Left cardiac atrium (tissue), 4 donors: ENCODE measurements around the gene MCC. TPM values are rescaled to one million over a fixed set of nuclear protein-coding genes. Genes with fewer than 3 reads are reported as not detected.

Experiments
- ATAC-seq, 2 donors: fragments of 200-7000 bp; cut with Tn5 transposase; one replicate each; pipeline ENCODE4 v1.9.1; 2020; ENCODE audit warnings: mild to moderate bottlenecking in 2 of 2, moderate library complexity in 2 of 2
- DNase-seq: peaks from one replicate; pipeline ENCODE4 v3.0.0-alpha.2; 2020
- intact Hi-C, 2 donors: fragments of 100-400 bp; cut with DNase I; formaldehyde crosslinking; loops; one replicate each; pipeline versions ENCODE4 v1.14.1 to v1.15.1; 2022 to 2023
- total RNA-seq, 2 donors: library from RNA; stranded (reverse); fragmentation: NEBNext Ultra II Directional; extraction: Animal tissue kit (Norgen Biotek cat#: 25700); gene quantifications; one replicate each; pipeline ENCODE4 v1.2.1, GENCODE V29; 2021
- donor health status: DM: no; HTN: yes; CAD: no.
- donor health status: DM: no; HTN: yes; CAD: no; lungs with severe emphysema.
- donor health status: DM: yes; HTN: yes; CAD: no.
- donor health status: Dilated cardiomyopathy.

Gene MCC
- total RNA-seq, 2 donors from 2014 or later: 18.2 to 28.6 TPM

DNA sequence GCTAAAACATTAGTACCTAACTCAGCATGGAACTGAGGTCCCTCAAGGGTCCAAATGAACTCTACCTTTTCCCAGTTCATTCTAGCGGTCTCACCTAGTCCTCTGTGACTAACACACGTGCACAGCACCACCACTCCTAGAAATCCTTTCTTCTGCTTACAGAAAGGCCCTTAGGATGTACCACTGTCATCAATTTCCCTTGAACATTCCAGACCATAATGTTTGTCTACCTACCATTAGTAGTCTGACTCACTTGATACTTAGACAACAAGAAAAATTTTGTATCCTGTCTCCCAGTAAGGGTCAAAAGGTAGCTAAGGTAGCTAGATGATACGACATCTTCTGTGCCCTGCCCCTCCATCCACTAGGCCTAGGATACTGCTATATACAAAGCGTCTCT is 220.0 kb downstream of the MCC start:
- intact Hi-C loops: no loop called here
- ATAC-seq (no peak), DNase-seq (no peak)

GRCh38 chr5:113267361-113267900 is 220.8 kb downstream of the MCC start:
- ATAC-seq (no peak), DNase-seq (no peak)
- intact Hi-C loops: no loop called here

DNA sequence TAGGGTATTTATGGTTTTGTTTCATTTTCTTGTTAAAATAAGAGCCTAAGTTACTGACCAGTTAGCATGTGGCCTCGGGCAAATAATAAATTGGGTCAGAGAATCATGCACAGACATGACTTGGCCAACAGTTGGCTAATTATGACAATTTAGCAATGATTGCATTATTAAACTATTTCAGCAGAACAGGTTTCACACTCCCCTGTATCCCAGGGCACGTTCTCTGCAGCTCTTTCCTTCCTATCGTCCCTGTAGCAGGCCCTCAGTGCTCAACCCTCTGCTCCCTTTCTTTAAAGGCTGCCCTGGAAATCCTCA is 221.4 kb downstream of the MCC start:
- intact Hi-C loops: no loop called here
- ATAC-seq: peak; percentile 29 to 80
- DNase-seq: no peak

DNA sequence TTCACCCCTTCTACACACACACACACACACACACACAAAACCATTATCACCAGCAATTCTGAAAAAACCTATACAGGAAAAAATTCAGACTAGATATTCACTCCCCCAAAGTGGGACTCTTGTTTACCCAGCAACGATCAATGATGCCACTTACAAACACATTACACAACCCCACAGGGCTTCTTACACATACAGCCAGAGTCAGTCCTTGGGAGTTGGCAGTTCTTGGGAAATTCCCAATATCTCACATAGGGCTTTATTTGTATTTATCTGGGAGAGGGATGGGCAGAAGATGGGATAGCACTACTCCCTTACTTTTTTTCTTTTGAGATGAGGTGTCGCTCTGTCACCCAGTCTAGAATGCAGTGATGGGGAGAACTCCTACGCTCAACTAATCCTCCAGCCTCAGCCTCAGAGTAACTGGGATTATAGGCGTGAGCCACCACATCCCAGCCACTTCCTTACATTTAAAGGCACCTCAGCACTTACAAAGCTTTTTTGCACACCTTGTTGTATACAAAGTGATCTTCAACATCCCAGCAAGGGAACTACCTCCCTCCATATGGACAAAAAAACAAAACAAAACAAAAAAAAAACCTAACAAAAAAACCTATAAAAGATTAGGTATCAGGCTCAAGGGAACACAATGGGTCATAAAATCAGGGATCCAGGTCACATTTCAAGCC is 221.9 kb downstream of the MCC start:
- peak; percentile 25 to 48 for ATAC-seq
- intact Hi-C loops: no loop called here
- no peak for DNase-seq

DNA sequence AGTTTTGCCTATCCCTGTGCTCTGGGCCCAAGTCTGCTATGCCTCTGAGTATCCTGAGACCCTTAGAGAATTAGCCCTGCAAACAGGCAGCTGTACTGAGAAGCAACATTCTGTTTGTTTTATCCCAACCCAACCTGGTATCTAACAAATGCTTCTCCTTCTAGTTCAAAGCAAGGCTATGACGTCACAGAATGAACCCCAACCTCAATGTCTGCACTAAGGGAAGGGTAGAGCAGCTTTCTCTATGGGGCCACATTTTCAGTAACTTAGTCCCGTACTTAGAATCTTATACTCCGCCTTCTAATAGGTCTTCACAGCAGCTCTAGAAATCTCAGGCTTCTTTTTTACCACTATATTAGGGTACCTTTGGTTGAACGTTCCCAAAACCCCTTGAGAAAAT is 223.1 kb downstream of the MCC start:
- intact Hi-C loops: no loop called here
- DNase-seq: no peak
- ATAC-seq: no peak

GRCh38 chr5:113264046-113264445 is 224.2 kb downstream of the MCC start:
- no peak for ATAC-seq

DNA sequence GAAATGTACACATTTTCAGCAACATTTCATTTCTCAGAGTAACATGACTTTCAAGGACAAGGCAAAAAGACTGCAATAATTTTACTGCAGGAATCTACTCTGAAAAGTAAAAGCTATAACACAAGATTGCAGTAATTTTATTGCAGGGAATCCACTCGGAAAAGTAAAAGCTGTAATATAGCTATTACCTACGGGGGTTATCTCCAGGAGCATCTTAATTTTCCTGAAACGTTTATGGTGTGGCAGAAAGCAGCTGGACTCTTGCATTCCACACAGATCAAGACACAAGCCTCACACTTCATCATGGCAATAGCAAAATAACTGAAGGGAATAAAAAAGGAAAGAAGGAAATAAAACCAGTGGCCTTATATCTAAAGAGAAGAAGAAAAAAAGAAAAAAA is 224.7 kb downstream of the MCC start:
- DNase-seq (no peak), ATAC-seq (no peak)
- intact Hi-C loops: no loop called here

More at GRCh38 chr5:113264046-113264445, 224.2 kb downstream of the MCC start:
- DNase-seq: no peak
- intact Hi-C loops: no loop called here

DNA sequence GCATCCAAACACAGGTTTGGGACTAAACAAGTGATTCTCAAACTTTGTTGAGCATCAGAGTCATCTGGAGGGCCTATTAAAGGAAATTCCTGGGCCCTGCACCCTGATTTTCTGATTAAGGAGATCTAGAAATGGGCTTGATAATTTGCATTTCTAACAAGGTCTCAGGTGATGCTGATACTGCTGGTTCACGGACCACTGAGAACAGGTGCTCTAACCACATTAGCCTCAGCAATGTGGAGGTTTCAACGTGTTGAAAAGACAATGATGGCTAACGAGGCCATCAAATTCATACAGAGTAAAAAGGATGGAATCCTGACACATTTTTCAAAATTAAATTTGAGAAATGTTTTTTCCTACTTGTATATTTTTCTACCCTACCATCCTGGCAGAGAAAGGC is 225.6 kb downstream of the MCC start:
- no peak for ATAC-seq
- no peak for DNase-seq
- intact Hi-C loops: no loop called here

DNA sequence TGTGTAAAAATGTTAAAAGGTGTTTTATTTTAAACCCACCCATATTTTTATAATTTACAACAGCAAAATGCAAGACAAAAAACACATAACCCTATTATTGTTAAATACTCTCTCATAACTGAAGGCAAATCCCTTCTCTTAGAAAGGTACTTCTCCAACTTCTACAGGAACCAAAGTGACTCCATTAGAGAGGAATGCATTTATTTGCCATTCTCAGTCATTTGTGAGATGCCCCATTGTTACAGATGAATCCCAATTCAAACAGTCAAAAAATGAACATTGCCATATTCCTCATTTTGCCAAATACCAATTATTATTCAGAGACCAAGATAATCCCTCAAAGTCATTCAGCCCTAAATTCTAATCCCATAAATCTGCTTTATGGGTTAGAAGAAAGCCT is 229.2 kb downstream of the MCC start:
- no peak for ATAC-seq
- no peak for DNase-seq
- intact Hi-C loops: no loop called here

DNA sequence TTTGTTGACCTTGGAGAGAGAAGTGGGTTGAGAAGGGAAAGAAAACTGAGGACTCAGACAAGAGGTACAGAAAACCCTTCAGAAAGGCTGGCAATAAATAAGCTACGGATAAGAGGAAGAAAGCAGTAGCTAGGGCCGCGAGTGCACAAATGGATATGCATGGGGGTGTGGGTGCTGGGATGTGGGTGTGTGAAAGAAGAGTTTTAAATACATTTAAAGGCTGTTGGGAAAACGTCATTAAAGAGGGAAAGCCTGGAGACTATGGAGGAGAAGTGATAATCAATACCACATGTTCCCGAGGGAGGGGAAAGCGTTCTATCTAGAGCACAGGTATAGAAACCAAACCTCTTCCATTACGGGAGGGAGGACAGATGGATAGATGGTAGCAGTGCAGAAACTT is 230.7 kb downstream of the MCC start:
- ATAC-seq: no peak
- no peak for DNase-seq
- intact Hi-C loops: no loop called here

DNA sequence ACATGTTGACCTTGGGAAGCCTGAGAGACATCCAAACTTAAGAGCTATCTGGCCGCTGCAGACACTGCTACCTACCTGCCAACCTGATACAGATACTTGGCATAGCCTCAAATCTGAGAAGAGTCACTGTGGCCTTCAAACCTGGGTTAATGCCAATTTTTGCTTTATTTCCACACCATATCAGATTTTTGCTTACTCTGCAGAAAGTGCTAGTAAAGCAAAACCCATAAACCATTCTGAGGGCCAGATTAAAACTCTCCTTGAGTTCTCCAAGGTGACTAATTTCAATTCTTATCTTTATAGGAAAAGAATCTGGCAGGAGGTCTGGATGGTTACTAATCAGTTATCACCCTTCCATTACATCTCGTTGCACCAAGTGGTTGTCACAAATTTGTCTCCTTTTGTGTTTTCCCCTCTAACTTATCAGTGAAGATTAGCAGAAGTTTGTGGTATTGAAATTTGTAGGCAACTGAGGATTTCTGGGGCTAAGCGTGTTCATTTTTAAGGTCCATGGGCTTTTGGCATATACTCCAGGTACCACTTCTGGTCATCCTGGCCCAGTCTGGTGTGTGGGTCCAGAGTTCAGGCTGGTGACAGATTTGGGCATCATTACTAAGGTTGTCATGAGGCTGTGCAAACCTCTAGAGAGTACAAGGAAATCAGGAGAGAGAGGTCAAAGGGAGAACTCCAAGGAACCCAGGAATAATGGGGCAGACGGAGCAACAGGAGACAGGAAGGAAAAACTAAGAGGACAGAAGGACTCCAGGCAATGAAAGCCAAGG is 231.4 kb downstream of the MCC start:
- ATAC-seq (peak; percentile 48 to 64), DNase-seq (no peak)
- intact Hi-C loops: no loop called here

DNA sequence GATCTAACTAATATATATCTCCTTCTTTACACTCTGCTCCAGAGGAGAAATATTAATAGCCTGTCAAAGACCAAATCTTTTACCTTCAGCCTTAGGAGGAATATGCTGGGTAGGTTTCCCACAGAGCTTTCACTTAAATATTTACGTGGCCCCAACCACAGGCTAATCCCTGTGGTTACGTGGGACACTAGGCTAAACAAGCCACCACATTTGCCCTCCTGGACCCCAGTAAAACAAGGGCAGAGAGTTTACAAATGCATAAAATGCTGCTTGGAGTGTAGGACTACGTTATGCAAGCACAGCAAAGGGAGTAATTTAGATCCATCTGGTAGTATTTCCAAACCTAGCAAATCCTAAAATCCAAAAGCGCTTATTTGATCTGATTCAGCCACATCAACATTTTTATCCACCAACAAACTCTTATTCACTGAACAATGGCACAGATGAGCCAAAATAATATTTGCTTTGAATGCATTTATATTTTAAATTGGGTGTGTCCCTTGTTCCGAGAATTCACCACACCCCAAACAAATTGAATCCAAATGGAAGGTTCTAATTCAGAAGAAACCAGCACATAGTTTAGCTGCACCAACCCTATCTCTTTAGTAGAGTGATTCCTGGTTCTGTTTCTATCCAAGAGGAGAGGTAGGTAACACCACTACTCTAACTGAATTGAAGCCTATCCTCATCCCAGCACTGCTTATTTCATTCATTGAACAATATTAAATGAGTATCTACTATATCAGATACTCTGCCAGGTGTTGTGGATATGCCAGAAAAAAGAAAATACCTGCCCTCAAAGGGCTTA is 232.5 kb downstream of the MCC start:
- ATAC-seq (no peak), DNase-seq (no peak)
- intact Hi-C loops: no loop called here

DNA sequence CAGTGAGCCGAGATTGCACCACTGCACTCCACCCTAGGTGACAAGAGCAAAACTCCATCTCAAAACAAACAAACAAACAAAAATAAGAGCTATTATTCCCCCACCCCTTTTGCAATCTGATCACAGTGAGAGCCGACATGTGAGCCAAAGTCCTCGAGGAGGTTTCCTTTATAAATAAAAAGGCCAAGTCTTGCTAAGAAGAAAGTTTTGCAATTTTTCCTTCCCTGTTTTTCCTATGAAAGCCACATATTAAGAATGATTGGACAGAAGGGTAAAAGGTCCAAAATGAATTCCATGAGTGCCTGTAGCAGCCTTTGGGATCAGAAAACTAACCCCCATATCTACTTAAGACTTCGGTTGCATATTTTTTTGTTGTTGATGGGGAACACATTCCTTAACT is 233.1 kb downstream of the MCC start:
- ATAC-seq: peak in 1 of 2 donors; percentile 28
- intact Hi-C loops: no loop called here
- DNase-seq: no peak

- intact Hi-C loops: no loop called here
- no peak for ATAC-seq
- DNase-seq: no peak
Measured at GRCh38 chr5:113253037-113253436, 235.2 kb downstream of the MCC start.

DNA sequence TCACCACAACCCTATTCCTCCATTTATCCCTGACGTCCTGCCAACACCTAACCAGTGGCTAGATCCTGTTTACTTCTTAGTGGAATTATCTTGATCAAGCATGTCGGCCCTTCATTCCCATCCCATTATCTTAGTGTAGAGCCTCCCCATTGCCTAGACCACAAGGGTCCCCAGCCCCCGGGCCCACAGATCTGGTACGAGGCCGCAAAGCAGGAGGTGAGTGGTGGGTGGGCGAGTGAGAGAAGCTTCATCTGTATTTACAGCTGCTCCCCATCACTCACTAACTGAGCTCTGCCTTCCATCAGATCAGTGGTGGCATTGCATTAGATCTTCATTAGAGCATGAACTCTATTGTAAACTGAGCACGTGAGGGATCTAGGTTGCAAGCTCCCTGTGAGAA is 236.2 kb downstream of the MCC start:
- DNase-seq (no peak), ATAC-seq (no peak)
- intact Hi-C loops: no loop called here

GRCh38 chr5:113250341-113250953 is 237.8 kb downstream of the MCC start:
- intact Hi-C loops: no loop called here
- ATAC-seq (peak; percentile 44 to 67), DNase-seq (peak; percentile 54)

- intact Hi-C loops: no loop called here
- ATAC-seq (no peak), DNase-seq (no peak)
Measured at GRCh38 chr5:113249206-113249605, 239.0 kb downstream of the MCC start.

DNA sequence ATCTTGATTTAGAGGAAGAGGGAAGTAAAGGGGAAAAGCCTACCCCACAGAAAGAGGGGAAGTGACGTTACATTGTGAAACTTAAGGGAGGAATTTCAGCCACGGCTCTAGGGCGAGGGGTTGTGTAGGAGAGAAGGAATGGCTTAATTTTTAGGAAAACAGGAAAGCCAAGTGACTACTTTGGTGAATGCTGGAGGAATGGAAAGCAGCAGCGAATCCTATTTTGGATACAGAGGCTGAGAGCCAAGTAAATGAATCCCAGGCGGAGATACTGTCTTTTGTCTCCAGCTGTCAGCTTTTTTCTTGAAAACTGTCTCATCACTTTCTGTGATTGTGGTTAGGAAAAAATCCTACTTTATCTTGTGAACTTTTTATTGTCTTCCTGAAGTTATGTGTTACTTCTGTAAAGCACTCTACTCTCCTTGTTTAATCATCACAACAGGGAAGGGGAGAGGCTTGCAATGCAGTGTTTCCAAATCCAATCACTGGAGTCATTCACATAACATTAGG is 241.8 kb downstream of the MCC start:
- DNase-seq (peak; percentile 29), ATAC-seq (peak; percentile 59 to 65)
- intact Hi-C loops: no loop called here

DNA sequence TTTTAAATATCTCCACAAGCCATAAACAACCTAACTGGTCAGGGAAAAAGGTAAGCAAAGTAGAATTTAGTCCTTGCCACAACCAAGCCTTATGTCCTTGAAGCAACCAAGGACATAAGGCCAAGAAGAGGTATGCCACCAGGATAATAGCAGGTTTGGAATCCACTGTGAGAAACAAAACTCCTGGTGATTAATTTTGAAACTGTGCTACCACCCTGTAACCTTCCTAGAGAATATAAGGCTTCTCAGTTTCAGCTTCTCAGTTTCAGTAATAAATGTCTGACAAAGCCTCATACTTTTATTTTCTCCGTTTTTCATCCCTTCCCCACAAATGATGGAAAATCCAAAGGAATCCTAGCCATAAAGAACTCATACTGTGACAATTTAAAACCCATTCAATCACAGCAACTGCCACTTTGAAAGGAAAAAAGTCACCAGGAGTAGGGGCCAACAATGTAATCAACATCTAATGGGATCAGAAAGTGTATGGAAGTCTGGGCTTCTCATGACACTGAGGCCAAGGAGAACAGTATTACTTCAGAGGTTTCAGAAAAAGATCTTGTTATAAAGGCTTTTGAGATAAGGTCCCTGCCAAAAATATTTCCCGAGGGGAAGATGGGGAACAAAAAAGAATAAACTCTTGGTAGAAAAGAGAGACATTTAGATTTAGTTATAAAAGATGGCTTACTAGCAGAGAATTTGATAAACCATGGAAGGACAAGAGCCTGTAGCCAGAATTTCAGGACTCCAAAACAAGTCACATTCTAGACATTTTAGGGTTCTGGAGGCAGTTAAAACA is 242.6 kb downstream of the MCC start:
- intact Hi-C loops: no loop called here
- ATAC-seq: no peak
- DNase-seq: no peak
